ENCODE results near the gene NCR1. TPM values are rescaled to one million over a fixed set of nuclear protein-coding genes. Genes with fewer than 3 reads are reported as not detected.
"Not testable (repeated sequence)": the region's sequence is repeated elsewhere in the genome, so short reads cannot be mapped to it uniquely, and the experiment has no call there.

The NCR1 gene
- total RNA-seq, 1 donor = not detected

- H3K4me3 ChIP-seq (ENCODE audit: low read depth, low read length) = no peak overlapping the region
- no peak for DNase-seq (ENCODE audit: low read depth)
- TF ChIP-seq, protein P1, sequence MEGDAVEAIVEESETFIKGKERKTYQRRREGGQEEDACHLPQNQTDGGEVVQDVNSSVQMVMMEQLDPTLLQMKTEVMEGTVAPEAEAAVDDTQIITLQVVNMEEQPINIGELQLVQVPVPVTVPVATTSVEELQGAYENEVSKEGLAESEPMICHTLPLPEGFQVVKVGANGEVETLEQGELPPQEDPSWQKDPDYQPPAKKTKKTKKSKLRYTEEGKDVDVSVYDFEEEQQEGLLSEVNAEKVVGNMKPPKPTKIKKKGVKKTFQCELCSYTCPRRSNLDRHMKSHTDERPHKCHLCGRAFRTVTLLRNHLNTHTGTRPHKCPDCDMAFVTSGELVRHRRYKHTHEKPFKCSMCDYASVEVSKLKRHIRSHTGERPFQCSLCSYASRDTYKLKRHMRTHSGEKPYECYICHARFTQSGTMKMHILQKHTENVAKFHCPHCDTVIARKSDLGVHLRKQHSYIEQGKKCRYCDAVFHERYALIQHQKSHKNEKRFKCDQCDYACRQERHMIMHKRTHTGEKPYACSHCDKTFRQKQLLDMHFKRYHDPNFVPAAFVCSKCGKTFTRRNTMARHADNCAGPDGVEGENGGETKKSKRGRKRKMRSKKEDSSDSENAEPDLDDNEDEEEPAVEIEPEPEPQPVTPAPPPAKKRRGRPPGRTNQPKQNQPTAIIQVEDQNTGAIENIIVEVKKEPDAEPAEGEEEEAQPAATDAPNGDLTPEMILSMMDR (IDR thresholded peaks at IDR 0.05; ENCODE audit: insufficient read depth, low read depth, low read length) = no peak
Observed at GRCh38 chr19:54937926-54938325, 32.0 kb downstream of the NCR1 start.

- no peak for DNase-seq (ENCODE audit: low read depth)
- H3K4me3 ChIP-seq (ENCODE audit: low read depth, low read length) = no peak overlapping the region
- TF ChIP-seq, protein P1 (IDR thresholded peaks at IDR 0.05; ENCODE audit: insufficient read depth, low read depth, low read length) = no peak
Observed at GRCh38 chr19:54938906-54939305, 33.0 kb downstream of the NCR1 start.

DNA sequence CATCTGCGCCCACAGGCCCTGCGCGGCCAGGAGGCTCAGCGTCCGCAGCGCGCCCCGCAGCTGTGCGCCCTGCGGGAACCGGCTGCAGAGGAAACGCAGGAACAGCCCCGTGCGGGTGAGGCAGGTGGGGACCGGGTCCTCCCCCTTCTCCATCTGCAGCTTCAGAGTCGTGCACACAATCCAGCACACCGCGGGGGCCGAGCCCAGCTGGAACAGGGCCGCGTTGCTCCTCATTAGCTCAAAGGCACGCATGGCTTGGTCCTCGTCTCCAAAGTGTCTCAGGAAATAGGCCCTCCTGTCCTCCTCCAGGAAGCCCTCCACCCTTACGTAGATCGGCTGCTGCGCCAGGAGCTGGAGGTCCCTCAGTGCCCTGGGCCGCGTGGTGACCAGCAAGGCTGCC lies 33.6 kb downstream of the NCR1 start:
- DNase-seq (ENCODE audit: low read depth); H3K4me3 ChIP-seq (ENCODE audit: low read depth, low read length): not testable (repeated sequence)

- not testable (repeated sequence) for DNase-seq (ENCODE audit: low read depth); H3K4me3 ChIP-seq (ENCODE audit: low read depth, low read length)
Observed at GRCh38 chr19:54943772-54944361, 37.9 kb downstream of the NCR1 start.

DNA sequence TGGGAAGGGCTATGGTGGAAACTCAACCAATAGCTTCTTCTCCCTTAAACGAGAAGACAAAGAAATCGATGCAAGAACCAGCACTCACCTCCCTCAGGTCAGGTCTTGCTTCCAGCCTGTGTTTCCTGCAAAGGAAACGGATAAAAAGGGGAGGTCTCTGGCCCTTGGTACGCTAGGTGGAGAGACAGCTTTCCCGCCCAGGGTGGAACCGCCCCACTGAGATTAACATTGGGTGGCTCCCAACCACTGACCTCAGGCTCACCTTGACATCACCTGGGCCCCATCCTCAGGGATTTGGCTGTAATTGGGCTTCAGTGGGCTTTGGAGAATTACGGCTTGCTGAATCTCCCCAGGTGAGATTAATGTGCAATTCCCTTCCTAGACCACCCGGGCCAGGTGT lies 41.4 kb downstream of the NCR1 start, which contains the start of gene NLRP7:
Gene NLRP7 (minus strand): TSS at position 150 of the 400 bp plus-strand sequence.
- H3K4me3 ChIP-seq (ENCODE audit: low read depth, low read length) = no peak within 1 kb of the TSS
- TF ChIP-seq, protein P1 (IDR thresholded peaks at IDR 0.05; ENCODE audit: insufficient read depth, low read depth, low read length) = no peak
- DNase-seq (ENCODE audit: low read depth) = no peak

DNA sequence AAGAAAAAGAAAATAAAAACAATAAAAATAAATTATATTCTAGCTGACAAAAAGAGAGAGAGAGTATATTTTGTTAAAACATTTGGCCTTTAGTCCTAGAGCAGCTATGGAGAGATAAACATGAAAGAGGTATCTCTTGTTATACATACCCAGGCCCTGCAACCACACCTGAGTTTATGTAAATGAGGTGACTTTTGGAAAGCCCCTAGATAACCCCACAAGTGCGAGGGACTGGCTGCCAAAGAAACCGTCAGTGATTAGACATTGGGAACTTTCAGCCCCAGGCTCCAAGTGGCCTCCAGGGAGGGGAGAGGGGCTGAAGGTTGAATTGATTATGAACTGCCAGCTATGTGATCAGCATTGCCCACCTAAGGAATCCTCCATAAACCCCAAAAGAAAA lies 43.5 kb downstream of the NCR1 start:
- TF ChIP-seq, protein P1 (IDR thresholded peaks at IDR 0.05; ENCODE audit: insufficient read depth, low read depth, low read length) = no peak
- H3K4me3 ChIP-seq (ENCODE audit: low read depth, low read length) = no peak overlapping the region
- no peak for DNase-seq (ENCODE audit: low read depth)

DNA sequence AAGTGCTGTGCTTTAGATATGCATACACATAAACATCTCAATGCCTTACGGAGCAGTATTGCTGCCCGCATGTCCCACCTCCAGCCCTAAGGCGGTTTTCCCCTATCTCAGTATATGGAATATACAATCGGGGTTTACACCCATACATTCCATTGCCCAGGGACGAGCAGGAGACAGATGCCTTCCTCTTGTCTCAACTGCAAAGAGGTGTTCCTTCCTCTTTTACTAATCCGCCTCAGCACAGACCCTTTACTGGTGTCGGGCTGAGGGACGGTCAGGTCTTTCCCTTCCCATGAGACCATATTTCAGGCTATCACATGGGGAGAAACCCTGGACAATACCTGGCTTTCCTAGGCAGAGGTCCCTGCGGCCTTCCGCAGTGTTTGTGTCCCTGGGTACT lies 44.6 kb downstream of the NCR1 start:
- not testable (repeated sequence) for DNase-seq (ENCODE audit: low read depth); H3K4me3 ChIP-seq (ENCODE audit: low read depth, low read length)

DNA sequence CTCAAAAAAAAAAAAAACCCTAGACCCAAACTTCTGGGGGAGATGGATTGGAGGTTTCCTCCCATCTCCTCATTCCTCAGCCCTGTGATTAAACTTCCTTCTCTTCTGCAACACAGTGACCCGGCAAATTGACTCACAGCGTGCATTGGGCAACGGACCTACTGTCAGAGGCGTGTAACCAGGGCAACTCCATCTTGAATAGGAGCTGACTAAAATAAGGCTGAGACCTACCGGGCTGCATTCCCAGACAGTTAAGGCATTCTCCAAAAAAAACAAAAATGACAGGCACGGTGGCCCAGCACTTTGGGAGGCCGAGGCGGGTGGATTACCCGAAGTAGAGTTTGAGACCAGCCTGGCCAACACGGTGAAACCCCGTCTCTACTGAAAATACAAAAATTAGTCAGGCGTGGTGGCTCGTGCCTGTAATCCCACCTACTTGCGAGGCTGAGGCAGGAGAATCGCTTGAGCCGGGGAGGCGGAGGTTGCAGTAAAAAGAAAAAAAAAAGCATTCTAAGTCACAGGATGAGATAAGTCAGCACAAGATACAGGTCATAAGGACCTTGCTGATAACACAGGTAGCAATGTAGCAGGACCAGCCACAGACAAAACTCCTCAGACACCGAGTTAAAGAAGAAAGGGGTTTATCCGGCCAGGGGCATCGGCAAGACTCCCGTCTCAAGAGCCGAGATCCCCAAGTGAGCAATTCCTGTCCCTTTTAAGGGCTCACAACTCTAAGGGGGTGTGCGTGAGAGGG lies 46.8 kb downstream of the NCR1 start:
- DNase-seq (ENCODE audit: low read depth) = peak; percentile 3
- TF ChIP-seq, protein P1 (IDR thresholded peaks at IDR 0.05; ENCODE audit: insufficient read depth, low read depth, low read length) = no peak
- H3K4me3 ChIP-seq (ENCODE audit: low read depth, low read length) = no peak overlapping the region

- DNase-seq (ENCODE audit: low read depth); H3K4me3 ChIP-seq (ENCODE audit: low read depth, low read length): not testable (repeated sequence)
Observed at GRCh38 chr19:54953345-54953713, 47.4 kb downstream of the NCR1 start.
